GM11168 (cell line): ENCODE results near the gene INSYN1.
"Not testable (repeated sequence)": the region's sequence is repeated elsewhere in the genome, so short reads cannot be mapped to it uniquely, and the experiment has no call there.

Source experiments
- in situ Hi-C: fragments of 300-500 bp; cut with MboI; formaldehyde crosslinking; loops from one replicate; pipeline ENCODE4 v1.12.0; 2022; ENCODE audit warnings: low sequenced_read_pairs; ENCODE audit not compliant: unreplicated experiment

INSYN1 gene

GRCh38 chr15:73717206-73717605 is 35.9 kb downstream of the INSYN1 start:
- in situ Hi-C loops = no loop called here

- in situ Hi-C loops = no loop called here
Observed at GRCh38 chr15:73716417-73716816, 36.7 kb downstream of the INSYN1 start.

- in situ Hi-C loops = no loop called here
Observed at GRCh38 chr15:73715417-73715816, 37.7 kb downstream of the INSYN1 start.

GRCh38 chr15:73714695-73715301 is 38.4 kb downstream of the INSYN1 start:
- in situ Hi-C loops = no loop called here

- in situ Hi-C loops = no loop called here
Observed at GRCh38 chr15:73712107-73712506, 41.0 kb downstream of the INSYN1 start.

- in situ Hi-C loops = no loop called here
Observed at GRCh38 chr15:73711526-73711925, 41.6 kb downstream of the INSYN1 start.

- in situ Hi-C loops = no loop called here
Observed at GRCh38 chr15:73710321-73710720, 42.8 kb downstream of the INSYN1 start.

GRCh38 chr15:73709686-73710085 is 43.5 kb downstream of the INSYN1 start:
- in situ Hi-C loops = no loop called here

- in situ Hi-C loops = no loop called here
Observed at GRCh38 chr15:73709241-73709640, 43.9 kb downstream of the INSYN1 start.

- in situ Hi-C loops = no loop called here
Observed at GRCh38 chr15:73708691-73709090, 44.5 kb downstream of the INSYN1 start.

- in situ Hi-C loops = no loop called here
Observed at GRCh38 chr15:73704869-73705645, 48.1 kb downstream of the INSYN1 start.

- in situ Hi-C loops = not testable (repeated sequence)
Observed at GRCh38 chr15:73704142-73704868, 48.8 kb downstream of the INSYN1 start.

- in situ Hi-C loops = not testable (repeated sequence)
Observed at GRCh38 chr15:73703601-73704000, 49.5 kb downstream of the INSYN1 start.

GRCh38 chr15:73702311-73703239 is 50.6 kb downstream of the INSYN1 start:
- in situ Hi-C loops = not testable (repeated sequence)

- in situ Hi-C loops = no loop called here
Observed at GRCh38 chr15:73700041-73700842, 52.9 kb downstream of the INSYN1 start.

GRCh38 chr15:73699249-73700040 is 53.7 kb downstream of the INSYN1 start:
- in situ Hi-C loops = no loop called here

GRCh38 chr15:73697033-73697467 is 56.1 kb downstream of the INSYN1 start:
- in situ Hi-C loops = no loop called here

GRCh38 chr15:73696641-73697001 is 56.5 kb downstream of the INSYN1 start:
- in situ Hi-C loops = no loop called here
